ENCODE results near the gene NTSR1.

NTSR1 gene

DNA sequence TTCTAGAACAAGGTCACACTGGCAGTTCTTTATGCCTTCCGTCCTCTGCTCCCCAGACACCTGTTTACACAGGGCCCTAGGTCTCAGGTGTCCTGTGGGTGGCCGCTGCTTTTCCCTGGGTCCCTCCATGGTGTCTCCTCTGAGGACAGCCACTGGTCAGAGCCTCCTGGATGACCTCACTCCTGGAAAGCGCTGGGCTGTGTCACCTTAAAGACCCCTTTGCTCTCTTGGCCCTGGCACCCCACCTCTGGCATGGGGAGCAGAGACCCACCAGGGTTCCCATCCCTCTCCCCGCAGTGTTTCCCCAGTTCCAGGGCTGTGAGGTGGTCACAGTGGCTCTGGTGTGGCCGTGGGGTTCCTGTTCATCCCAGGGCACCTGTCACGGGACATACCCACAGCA, 33.9 kb downstream of the NTSR1 start:
- DNase-seq (ENCODE audit: low read depth) = no peak
- TF ChIP-seq, protein P1, sequence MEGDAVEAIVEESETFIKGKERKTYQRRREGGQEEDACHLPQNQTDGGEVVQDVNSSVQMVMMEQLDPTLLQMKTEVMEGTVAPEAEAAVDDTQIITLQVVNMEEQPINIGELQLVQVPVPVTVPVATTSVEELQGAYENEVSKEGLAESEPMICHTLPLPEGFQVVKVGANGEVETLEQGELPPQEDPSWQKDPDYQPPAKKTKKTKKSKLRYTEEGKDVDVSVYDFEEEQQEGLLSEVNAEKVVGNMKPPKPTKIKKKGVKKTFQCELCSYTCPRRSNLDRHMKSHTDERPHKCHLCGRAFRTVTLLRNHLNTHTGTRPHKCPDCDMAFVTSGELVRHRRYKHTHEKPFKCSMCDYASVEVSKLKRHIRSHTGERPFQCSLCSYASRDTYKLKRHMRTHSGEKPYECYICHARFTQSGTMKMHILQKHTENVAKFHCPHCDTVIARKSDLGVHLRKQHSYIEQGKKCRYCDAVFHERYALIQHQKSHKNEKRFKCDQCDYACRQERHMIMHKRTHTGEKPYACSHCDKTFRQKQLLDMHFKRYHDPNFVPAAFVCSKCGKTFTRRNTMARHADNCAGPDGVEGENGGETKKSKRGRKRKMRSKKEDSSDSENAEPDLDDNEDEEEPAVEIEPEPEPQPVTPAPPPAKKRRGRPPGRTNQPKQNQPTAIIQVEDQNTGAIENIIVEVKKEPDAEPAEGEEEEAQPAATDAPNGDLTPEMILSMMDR (IDR thresholded peaks at IDR 0.05; ENCODE audit: insufficient read depth, low read depth, low read length, missing control alignments) = no peak
- no peak overlapping the region for H3K4me3 ChIP-seq (ENCODE audit: low read length)

DNA sequence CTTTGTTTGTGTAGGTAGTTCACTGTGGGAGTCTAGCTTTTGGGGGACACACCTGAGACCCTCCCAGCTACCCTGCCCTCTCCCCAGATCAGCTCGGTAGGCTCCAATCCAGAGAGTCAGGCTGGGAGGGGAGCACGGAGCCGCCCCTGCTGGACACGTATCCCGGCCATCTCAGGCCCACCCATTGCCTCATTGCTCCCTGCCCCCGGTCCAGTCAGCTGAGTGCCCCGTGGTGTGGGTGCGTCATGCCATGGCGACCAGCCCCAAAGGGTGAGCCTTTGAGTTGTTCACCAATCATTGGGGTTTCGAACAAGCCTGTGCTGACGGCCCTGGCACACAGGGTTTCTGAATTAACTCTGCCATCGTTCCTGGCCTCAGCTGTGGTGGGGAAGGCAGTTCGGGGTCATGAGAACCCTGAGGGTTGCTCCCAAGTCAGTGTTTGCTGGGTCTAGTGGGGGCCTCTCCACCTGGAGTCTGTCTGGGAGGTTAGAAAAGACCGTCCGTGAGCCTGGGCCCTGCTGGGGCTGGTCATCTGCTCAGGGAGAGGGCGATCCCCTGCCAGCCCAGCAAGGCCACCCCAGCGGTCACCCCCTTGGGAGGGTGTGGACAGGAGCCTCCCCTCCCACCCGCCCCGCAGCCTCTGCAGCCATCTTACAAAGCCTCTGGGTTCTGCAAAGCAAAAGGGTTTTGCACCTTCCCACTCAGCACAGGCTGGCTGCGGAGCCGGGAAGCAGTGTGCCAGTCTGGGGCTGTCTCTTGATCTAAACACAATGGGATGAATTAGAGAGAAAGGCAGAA, 34.5 kb downstream of the NTSR1 start:
- DNase-seq (ENCODE audit: low read depth) = no peak
- TF ChIP-seq, protein P1 (IDR thresholded peaks at IDR 0.05; ENCODE audit: insufficient read depth, low read depth, low read length, missing control alignments) = no peak
- no peak overlapping the region for H3K4me3 ChIP-seq (ENCODE audit: low read length)

GRCh38 chr20:62743777-62744317, 35.2 kb downstream of the NTSR1 start:
- DNase-seq (ENCODE audit: low read depth) = no peak
- no peak overlapping the region for H3K4me3 ChIP-seq (ENCODE audit: low read length)
- TF ChIP-seq, protein P1 (IDR thresholded peaks at IDR 0.05; ENCODE audit: insufficient read depth, low read depth, low read length, missing control alignments) = no peak

- H3K4me3 ChIP-seq (ENCODE audit: low read length) = no peak overlapping the region
- TF ChIP-seq, protein P1 (IDR thresholded peaks at IDR 0.05; ENCODE audit: insufficient read depth, low read depth, low read length, missing control alignments) = no peak
Observed at GRCh38 chr20:62744741-62745191, 36.1 kb downstream of the NTSR1 start.

GRCh38 chr20:62745279-62745951, 36.8 kb downstream of the NTSR1 start:
- DNase-seq (ENCODE audit: low read depth) = no peak
- TF ChIP-seq, protein P1 (IDR thresholded peaks at IDR 0.05; ENCODE audit: insufficient read depth, low read depth, low read length, missing control alignments) = no peak
- no peak overlapping the region for H3K4me3 ChIP-seq (ENCODE audit: low read length)

More at GRCh38 chr20:62744741-62745191, 36.1 kb downstream of the NTSR1 start:
- no peak for DNase-seq (ENCODE audit: low read depth)

- no peak for DNase-seq (ENCODE audit: low read depth)
- H3K4me3 ChIP-seq (ENCODE audit: low read length) = no peak overlapping the region
- TF ChIP-seq, protein P1 (IDR thresholded peaks at IDR 0.05; ENCODE audit: insufficient read depth, low read depth, low read length, missing control alignments) = no peak
Observed at GRCh38 chr20:62745952-62746288, 37.3 kb downstream of the NTSR1 start.
